A549 (cell line): ENCODE results near the gene TTYH3.

ENCODE experiments used
- CTCF ChIP-seq: fragments of >200 bp; sonication (Bioruptor Twin); formaldehyde crosslinking; IDR thresholded peaks from 3 replicates; pipeline ENCODE4 v1.5.1; 2016
- REST ChIP-seq: fragments of 200-600 bp; sonication (generic); IDR thresholded peaks from 2 replicates; pipeline ENCODE4 v1.6.1; 2016; ENCODE audit warnings: antibody characterized with exemption, mild to moderate bottlenecking, moderate library complexity
- RNF2 ChIP-seq: fragments of 200-600 bp; sonication (generic); IDR thresholded peaks from 2 replicates; pipeline ENCODE4 v1.6.1; 2016; ENCODE audit warnings: low read depth, mild to moderate bottlenecking, antibody characterized with exemption, moderate library complexity, borderline replicate concordance

DNA sequence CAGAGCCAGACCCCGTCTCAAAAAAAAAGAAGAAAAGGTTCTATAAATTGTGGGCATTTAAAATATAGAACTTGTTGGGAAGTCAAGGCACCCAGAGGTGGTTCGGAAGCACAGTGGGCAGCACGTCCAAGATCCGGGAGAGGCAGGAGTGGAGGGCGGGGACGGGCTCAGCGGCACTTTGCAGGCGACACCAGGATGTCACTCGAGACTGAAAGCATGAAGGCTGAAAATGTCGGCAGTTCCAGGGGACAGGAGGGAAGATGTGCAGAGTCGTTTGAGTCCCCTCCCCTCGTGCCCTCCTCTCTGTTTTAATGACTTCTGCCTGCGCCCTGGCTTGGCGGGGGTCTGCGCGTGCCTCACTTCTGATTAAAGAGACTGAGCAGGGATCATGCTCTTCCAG is 42.4 kb upstream of the TTYH3 start:
- TF ChIP-seq CTCF (no peak), RNF2 (no peak), REST (no peak)
